PC-9 (cell line): Measurements from ENCODE around the gene TAF11L2. TPM values are rescaled to one million over a fixed set of nuclear protein-coding genes. Genes with fewer than 3 reads are reported as not detected.
"Not testable (repeated sequence)": the region's sequence is repeated elsewhere in the genome, so short reads cannot be mapped to it uniquely, and the experiment has no call there.

Experiments
- BruUV-seq: library from RNA; stranded (reverse); fragments of 400-500 nt; replicated peaks from 2 replicates; lab custom pipeline; 2021; lab: Mats Ljungman, UMichigan
- CTCF ChIA-PET: fragments of 300-600 bp; sonication (Branson Sonifier 250); formaldehyde crosslinking; loops from one replicate; lab custom pipeline; 2022; ENCODE audit warnings: antibody characterized with exemption; lab: Charles Lee
- POLR2A ChIA-PET: fragments of 300-600 bp; sonication (Branson Sonifier 250); formaldehyde crosslinking; loops from one replicate; lab custom pipeline; 2022; ENCODE audit warnings: antibody characterized with exemption; ENCODE audit not compliant: unreplicated experiment; lab: Charles Lee
- DNase-seq, 2 experiments: peaks; one replicate each; pipeline versions ENCODE4 v3.0.0 to v3.0.0-alpha.2; 2015 to 2022; ENCODE audit warnings: mixed read lengths in 1 of 2
- H2AFZ ChIP-seq: fragments of 200-600 bp; sonication (generic); 2 replicates; pipeline ENCODE4 v1.8.1; 2017; ENCODE audit warnings: antibody characterized with exemption
- H3F3A ChIP-seq: fragments of 200-600 bp; sonication (generic); 2 replicates; pipeline ENCODE4 v1.8.1; 2017; ENCODE audit warnings: antibody characterized with exemption, mild to moderate bottlenecking, low read depth; ENCODE audit not compliant: insufficient read depth
- H3K27ac ChIP-seq: fragments of 200-600 bp; sonication (generic); 2 replicates; pipeline ENCODE4 v1.6.1; 2016; ENCODE audit warnings: mixed run types
- H3K27me3 ChIP-seq: fragments of 200-600 bp; sonication (generic); 2 replicates; pipeline ENCODE4 v1.6.1; 2016; ENCODE audit warnings: low read depth, mixed run types; ENCODE audit not compliant: insufficient read depth
- H3K36me3 ChIP-seq: fragments of 200-600 bp; sonication (generic); 2 replicates; pipeline ENCODE4 v1.6.1; 2016; ENCODE audit warnings: low read depth, mixed run types
- H3K4me1 ChIP-seq: fragments of 200-600 bp; sonication (generic); replicated peaks from 2 replicates; pipeline ENCODE4 v1.6.1; 2016; ENCODE audit warnings: mixed run types; ENCODE audit not compliant: insufficient read depth
- H3K4me2 ChIP-seq: fragments of 200-600 bp; sonication (generic); 2 replicates; pipeline ENCODE4 v1.6.1; 2017; ENCODE audit warnings: mixed run types
- H3K4me3 ChIP-seq: fragments of 200-600 bp; sonication (generic); 2 replicates; pipeline ENCODE4 v1.6.1; 2016; ENCODE audit warnings: mixed run types
- H3K79me2 ChIP-seq: fragments of 200-600 bp; sonication (generic); 2 replicates; pipeline ENCODE4 v1.6.1; 2017; ENCODE audit warnings: low read depth, mixed run types
- H3K9me2 ChIP-seq: fragments of 200-600 bp; sonication (generic); 2 replicates; pipeline ENCODE4 v1.8.1; 2017; ENCODE audit warnings: mild to moderate bottlenecking; ENCODE audit not compliant: insufficient read depth
- H3K9me3 ChIP-seq: fragments of 200-600 bp; sonication (generic); 2 replicates; pipeline ENCODE4 v1.8.1; 2016; ENCODE audit warnings: low read depth; ENCODE audit not compliant: insufficient read depth
- H4K20me1 ChIP-seq: fragments of 200-600 bp; sonication (generic); 2 replicates; pipeline ENCODE4 v1.8.1; 2017; ENCODE audit not compliant: insufficient read depth
- EZH2 ChIP-seq: fragments of 200-600 bp; sonication (generic); IDR thresholded peaks from 2 replicates; pipeline ENCODE4 v1.8.0; 2017; ENCODE audit warnings: antibody characterized with exemption, low read depth
- intact Hi-C: fragments of 100-400 bp; cut with micrococcal nuclease; formaldehyde crosslinking; loops from one replicate; pipeline ENCODE4 v1.10.0; 2022; ENCODE audit not compliant: unreplicated experiment
- total RNA-seq: library from RNA; stranded (reverse); gene quantifications from 2 replicates; pipeline ENCODE4 v1.2.3, GENCODE V29; 2021
- TF ChIP-seq, protein P1 (sequence below): fragments of 200-600 bp; sonication (generic); conservative IDR thresholded peaks from 2 replicates; pipeline ENCODE4 v1.6.1; 2017; ENCODE audit warnings: mixed run types, antibody characterized with exemption, mild to moderate bottlenecking, moderate library complexity

The TAF11L2 gene
- total RNA-seq, 1 experiment from 2014 or later, result not detected

DNA sequence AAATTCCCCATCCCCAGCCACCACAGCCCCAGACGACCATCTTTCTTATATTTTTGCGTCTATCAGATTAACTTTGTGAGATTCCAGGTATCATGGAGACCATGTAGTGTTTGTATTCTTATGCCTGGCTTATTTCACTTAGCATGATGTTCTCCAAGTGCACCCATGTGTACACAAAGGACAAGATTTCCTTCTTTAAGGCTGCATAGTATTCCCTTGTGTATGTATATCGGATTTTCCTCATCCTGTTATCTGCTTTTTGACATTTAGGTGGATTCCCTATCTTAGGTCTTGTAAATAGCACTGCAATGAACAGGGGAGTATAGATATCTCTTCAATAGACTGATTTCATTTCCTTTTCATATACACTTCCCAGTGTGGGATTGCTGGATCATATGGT lies 5.3 kb upstream of the TAF11L2 start:
- peaks cover 28% of the 10 kb centered on the region; the same call in 1 of the 2 replicates for H3K27me3 ChIP-seq
- CTCF ChIA-PET, result interaction anchor here (0.7 kb wide), 1 partner anchor 452 kb away, joined by 7 read pairs; no protein-coding TSS in a partner anchor
- H3K9me2 ChIP-seq, result no peaks in the 10 kb centered on the region
- H2AFZ ChIP-seq, result no peak overlapping the region
- TF ChIP-seq, protein P1, sequence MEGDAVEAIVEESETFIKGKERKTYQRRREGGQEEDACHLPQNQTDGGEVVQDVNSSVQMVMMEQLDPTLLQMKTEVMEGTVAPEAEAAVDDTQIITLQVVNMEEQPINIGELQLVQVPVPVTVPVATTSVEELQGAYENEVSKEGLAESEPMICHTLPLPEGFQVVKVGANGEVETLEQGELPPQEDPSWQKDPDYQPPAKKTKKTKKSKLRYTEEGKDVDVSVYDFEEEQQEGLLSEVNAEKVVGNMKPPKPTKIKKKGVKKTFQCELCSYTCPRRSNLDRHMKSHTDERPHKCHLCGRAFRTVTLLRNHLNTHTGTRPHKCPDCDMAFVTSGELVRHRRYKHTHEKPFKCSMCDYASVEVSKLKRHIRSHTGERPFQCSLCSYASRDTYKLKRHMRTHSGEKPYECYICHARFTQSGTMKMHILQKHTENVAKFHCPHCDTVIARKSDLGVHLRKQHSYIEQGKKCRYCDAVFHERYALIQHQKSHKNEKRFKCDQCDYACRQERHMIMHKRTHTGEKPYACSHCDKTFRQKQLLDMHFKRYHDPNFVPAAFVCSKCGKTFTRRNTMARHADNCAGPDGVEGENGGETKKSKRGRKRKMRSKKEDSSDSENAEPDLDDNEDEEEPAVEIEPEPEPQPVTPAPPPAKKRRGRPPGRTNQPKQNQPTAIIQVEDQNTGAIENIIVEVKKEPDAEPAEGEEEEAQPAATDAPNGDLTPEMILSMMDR, result no peak
- no peak for TF ChIP-seq EZH2
- no peaks in the 10 kb centered on the region for H3K9me3 ChIP-seq
- no peak overlapping the region for H3K27ac ChIP-seq
- H3K79me2 ChIP-seq, result no peaks in the 10 kb centered on the region
- H3F3A ChIP-seq, result no peaks in the 10 kb centered on the region
- H3K36me3 ChIP-seq, result no peaks in the 10 kb centered on the region
- intact Hi-C loops, result no loop called here
- H4K20me1 ChIP-seq, result no peaks in the 10 kb centered on the region
- no peak for DNase-seq
- no peak overlapping the region for H3K4me3 ChIP-seq
- no peaks in the 10 kb centered on the region for H3K4me1 ChIP-seq
- POLR2A ChIA-PET, result no interaction called here
- no peak overlapping the region for H3K4me2 ChIP-seq
- no TSS peak for BruUV-seq

DNA sequence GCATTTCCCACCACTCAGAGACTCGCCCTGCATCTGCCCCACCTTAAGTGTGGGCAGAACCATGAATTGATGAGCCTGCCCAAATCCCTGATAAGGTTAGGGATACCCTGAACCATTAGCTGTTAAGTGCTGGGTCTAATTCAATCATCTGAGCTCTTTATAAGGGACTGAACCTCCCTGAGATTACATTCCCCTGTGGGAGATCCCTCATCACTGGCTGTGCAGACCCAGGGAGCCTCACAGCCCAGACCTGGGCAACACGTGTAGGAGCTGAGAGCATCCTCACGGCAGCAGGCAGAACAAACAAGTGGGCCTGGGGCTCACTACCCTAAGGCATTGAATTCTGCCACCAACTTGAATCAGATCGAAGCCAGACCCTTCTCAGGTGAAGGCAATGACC lies 585 bp upstream of the TAF11L2 start:
- no peak for DNase-seq
- Histone ChIP-seq H3K36me3 (no peaks in the 10 kb centered on the region), H3F3A (no peaks in the 10 kb centered on the region), H3K9me3 (0 out of 2 replicates have a peak, but pooled peaks cover 5% of the 10 kb centered on the region), H4K20me1 (no peaks in the 10 kb centered on the region), H3K27me3 (peaks cover 41% of the 10 kb centered on the region), H3K4me3 (no peak overlapping the region), H3K4me1 (no peaks in the 10 kb centered on the region), H3K27ac (no peak overlapping the region), H3K4me2 (no peak overlapping the region), H3K9me2 (no peaks in the 10 kb centered on the region), H3K79me2 (no peaks in the 10 kb centered on the region), H2AFZ (no peak overlapping the region)
- ChIA-PET CTCF (no interaction called here), POLR2A (no interaction called here)
- BruUV-seq, result no TSS peak
- no peak for TF ChIP-seq EZH2
- TF ChIP-seq, protein P1, result no peak
- intact Hi-C loops, result no loop called here

DNA sequence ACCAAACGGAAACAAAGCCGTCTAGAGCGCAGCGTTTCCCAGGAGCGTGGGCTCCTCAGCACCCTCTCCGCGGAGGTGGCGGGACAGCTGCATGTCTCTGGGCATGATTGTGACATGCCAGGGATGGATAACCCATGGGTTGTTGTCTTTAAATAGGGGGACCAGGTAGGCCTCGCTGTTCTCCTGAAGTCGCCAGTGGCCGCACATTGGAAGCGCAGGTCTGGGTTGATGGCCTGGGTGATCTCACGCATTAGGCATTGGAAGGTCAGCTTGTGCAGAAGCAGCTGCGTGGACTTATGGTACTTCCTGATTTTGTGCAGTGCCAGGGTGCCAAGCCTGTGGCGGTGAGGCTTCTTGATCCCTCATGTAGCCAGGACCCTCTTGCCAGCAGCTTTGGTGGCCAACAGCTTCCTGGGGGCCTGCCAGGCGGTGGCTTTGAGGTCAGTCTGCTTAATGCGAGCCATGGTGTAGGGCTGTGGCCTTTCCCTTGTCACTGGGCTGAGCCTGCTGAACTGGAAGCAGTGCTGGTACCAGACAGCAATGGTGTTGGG lies 13.8 kb downstream of the TAF11L2 start:
- CTCF ChIA-PET, result no interaction called here
- no peaks in the 10 kb centered on the region for H3K36me3 ChIP-seq
- H3K4me1 ChIP-seq, result no peaks in the 10 kb centered on the region
- no peaks in the 10 kb centered on the region for H4K20me1 ChIP-seq
- TF ChIP-seq, protein P1, result no peak
- TF ChIP-seq EZH2, result no peak
- H3F3A ChIP-seq, result no peaks in the 10 kb centered on the region
- no peaks in the 10 kb centered on the region for H3K9me3 ChIP-seq
- BruUV-seq, result no TSS peak
- H3K27ac ChIP-seq, result no peak overlapping the region
- DNase-seq, result no peak
- no peak overlapping the region for H3K4me3 ChIP-seq
- POLR2A ChIA-PET, result no interaction called here
- intact Hi-C loops, result no loop called here
- H3K79me2 ChIP-seq, result no peaks in the 10 kb centered on the region
- no peak overlapping the region for H2AFZ ChIP-seq
- H3K9me2 ChIP-seq, result no peaks in the 10 kb centered on the region
- H3K4me2 ChIP-seq, result no peak overlapping the region
- peaks cover 46% of the 10 kb centered on the region for H3K27me3 ChIP-seq

DNA sequence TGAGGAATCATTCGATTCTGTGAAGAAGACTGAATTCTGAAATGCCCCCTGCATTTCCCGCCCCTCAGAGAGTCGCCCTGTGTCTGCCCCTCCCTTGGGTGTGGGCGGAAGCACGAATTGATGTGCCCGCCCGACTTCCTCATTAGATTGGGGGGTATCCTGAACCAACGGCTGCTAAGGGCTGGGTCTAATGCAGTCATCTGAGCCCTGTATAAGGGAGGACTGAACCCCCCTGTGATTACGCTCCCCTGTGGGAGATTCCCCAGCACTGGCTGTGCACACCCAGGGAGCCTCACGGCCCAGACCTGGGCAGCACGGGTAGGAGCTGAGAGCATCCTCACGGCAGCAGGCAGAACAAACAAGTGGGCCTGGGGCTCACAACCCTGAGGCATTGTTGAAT lies 19.5 kb downstream of the TAF11L2 start:
- H3K36me3 ChIP-seq, DNase-seq, H3K27ac ChIP-seq, H3K9me2 ChIP-seq, CTCF ChIA-PET, H3K4me3 ChIP-seq, H4K20me1 ChIP-seq, H3K79me2 ChIP-seq, H3K4me1 ChIP-seq, H3K9me3 ChIP-seq, intact Hi-C loops, H2AFZ ChIP-seq, H3K4me2 ChIP-seq, BruUV-seq, H3F3A ChIP-seq: not testable (repeated sequence)
- POLR2A ChIA-PET, result interaction anchor here (0.6 kb wide), 1 partner anchor 906 kb away, joined by 8 read pairs; no protein-coding TSS in a partner anchor
- H3K27me3 ChIP-seq, result peaks cover 14% of the 10 kb centered on the region

DNA sequence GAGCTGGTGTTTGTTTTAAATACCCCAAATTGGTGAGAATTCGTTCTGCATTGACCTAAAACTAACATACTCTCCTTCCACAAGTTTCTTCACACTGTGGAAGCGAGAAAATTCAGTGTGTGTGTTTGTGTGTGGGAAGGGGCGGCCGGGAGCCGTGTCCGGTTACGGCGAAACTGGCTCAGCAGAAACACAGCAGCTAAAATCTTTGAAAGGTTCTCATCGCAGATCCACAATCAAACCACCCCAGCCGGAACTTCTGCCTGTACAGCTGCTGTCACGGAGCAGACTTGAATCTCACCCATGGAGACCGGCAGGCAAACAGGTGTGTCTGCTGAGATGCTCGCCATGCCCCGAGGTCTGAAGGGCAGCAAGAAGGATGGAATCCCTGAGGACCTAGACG lies 20.0 kb downstream of the TAF11L2 start, which contains the start of gene TAF11L3:
TAF11L3 (plus strand) TSS at position 301 of the 400 bp plus-strand sequence.
- POLR2A ChIA-PET, H3K9me2 ChIP-seq, H3K27ac ChIP-seq, H2AFZ ChIP-seq, H3K4me1 ChIP-seq, H3F3A ChIP-seq, H3K4me2 ChIP-seq, H3K9me3 ChIP-seq, BruUV-seq, intact Hi-C loops, H3K4me3 ChIP-seq, DNase-seq, H3K79me2 ChIP-seq, H4K20me1 ChIP-seq, H3K36me3 ChIP-seq, CTCF ChIA-PET: not testable (repeated sequence)
- peaks cover 14% of the 10 kb centered on the region for H3K27me3 ChIP-seq
